GM12801 (cell line): ENCODE measurements around the gene TLE3.

Experiments
- CTCF ChIP-seq: IDR thresholded peaks from one replicate; pipeline ENCODE4 v1.5.1; 2011; ENCODE audit warnings: control low read depth; ENCODE audit not compliant: insufficient read length; ENCODE audit errors: extremely low read depth

TLE3 gene

GRCh38 chr15:70091726-70092463 is 5.8 kb downstream of the TLE3 start:
- TF ChIP-seq CTCF, result no peak

- TF ChIP-seq CTCF, result no peak
Measured at GRCh38 chr15:70090436-70091296, 7.1 kb downstream of the TLE3 start.

- TF ChIP-seq CTCF, result no peak
Measured at GRCh38 chr15:70089692-70089971, 8.1 kb downstream of the TLE3 start.

- no peak for TF ChIP-seq CTCF
Measured at GRCh38 chr15:70088887-70089691, 8.6 kb downstream of the TLE3 start.

GRCh38 chr15:70088455-70088854 is 9.3 kb downstream of the TLE3 start:
- no peak for TF ChIP-seq CTCF

- TF ChIP-seq CTCF, result no peak
Measured at GRCh38 chr15:70087708-70088352, 9.9 kb downstream of the TLE3 start.

- TF ChIP-seq CTCF, result no peak
Measured at GRCh38 chr15:70086636-70087035, 11.1 kb downstream of the TLE3 start.
